NCI-H2081 treated with DMSO at 0.1 percent for 48 hours (cell line): ENCODE data around the gene RHOT1.

ENCODE experiments used
- DNase-seq: peaks from one replicate; lab custom pipeline; 2025; lab: John Stamatoyannopoulos, UW

The RHOT1 gene

GRCh38 chr17:32269377-32269776 is 127.1 kb downstream of the RHOT1 start:
- no peak for DNase-seq

- no peak for DNase-seq
These were observed 129.5 kb downstream of the RHOT1 start for GRCh38 chr17:32271844-32272243.

- DNase-seq = no peak
These were observed 131.8 kb downstream of the RHOT1 start for GRCh38 chr17:32274101-32274500.

- no peak for DNase-seq
These were observed 132.3 kb downstream of the RHOT1 start for GRCh38 chr17:32274643-32275042.
